GM12865 (cell line): ENCODE results near the gene DGCR6L.
"Not testable (repeated sequence)": the region's sequence is repeated elsewhere in the genome, so short reads cannot be mapped to it uniquely, and the experiment has no call there.

Experiments used
- DNase-seq: peaks from one replicate; pipeline ENCODE4 v3.0.0; 2010; ENCODE audit warnings: low read depth
- H3K4me3 ChIP-seq: 2 replicates; pipeline ENCODE4 v1.5.1; 2011; ENCODE audit warnings: mild to moderate bottlenecking, low read depth, low read length, control low read depth
- CTCF ChIP-seq: IDR thresholded peaks from 2 replicates; pipeline ENCODE4 v1.5.1; 2011; ENCODE audit warnings: low read length, control low read depth, low read depth, inconsistent platforms; ENCODE audit not compliant: insufficient read depth; ENCODE audit errors: missing control alignments

The DGCR6L gene

DNA sequence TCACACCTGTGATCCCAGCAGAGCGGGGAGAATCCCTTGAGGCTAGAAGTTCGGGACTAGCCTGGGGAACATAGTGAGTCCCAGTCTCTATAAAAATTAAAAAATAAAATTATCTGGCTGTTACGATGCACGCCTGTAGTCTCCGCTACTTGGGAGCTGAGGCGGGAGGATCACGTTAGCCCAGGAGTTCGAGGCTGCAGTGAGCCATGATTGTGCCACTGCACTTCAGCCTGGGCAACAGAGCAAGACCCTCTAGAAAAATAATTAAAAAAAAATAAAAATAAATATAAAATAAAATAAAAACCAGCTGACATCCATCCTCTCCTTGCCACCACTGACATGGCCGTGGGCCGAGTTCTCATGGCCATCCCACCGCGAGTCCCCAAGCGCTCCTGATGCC, 44.0 kb downstream of the DGCR6L start:
- TF ChIP-seq CTCF = no peak
- H3K4me3 ChIP-seq = no peak overlapping the region
- no peak for DNase-seq

DNA sequence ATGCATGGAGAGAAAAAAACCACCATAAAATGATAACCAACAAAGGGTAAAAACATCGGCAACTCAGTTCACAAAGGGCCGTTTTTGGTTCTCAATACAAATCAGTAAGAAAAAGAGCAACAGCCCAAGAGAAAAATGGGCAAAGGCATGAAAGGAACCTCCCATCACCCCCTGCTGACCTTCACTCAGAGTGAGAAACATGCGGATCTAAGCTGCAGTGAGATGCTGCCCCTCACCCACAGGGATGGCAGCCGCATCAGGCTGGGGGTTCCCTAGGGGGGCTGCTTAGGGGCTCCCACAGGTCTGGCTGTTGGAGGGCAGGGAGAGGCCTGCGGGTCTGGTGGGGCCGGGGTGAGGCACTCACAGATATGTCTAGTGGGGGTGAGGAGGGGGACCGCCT, 44.5 kb downstream of the DGCR6L start:
- H3K4me3 ChIP-seq, DNase-seq: not testable (repeated sequence)

GRCh38 chr22:20274374-20274773, 45.5 kb downstream of the DGCR6L start:
- DNase-seq, H3K4me3 ChIP-seq: not testable (repeated sequence)

GRCh38 chr22:20273758-20274181, 46.1 kb downstream of the DGCR6L start:
- no peak overlapping the region for H3K4me3 ChIP-seq
- TF ChIP-seq CTCF = no peak
- no peak for DNase-seq

DNA sequence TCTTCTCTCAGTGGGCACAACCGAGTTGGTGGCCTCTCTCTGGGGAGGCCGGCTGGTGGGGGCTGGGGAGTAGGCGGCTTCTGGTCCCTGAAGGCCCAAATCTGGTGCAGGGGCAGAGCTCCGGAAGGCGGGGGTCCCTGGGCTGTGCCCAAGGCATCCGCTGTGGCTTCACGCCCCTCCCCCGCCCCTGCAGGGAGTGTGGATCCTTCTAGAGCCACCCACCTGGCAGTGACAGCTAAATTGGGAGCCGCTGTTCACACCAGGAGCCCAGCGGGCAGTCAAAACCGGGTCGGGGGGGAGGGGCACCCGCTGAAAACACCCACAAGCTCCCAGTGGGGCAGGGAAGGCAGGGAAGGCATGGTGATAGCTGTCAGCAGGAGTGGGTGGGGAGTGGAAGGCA, 47.2 kb downstream of the DGCR6L start:
- no peak for DNase-seq
- H3K4me3 ChIP-seq = no peak overlapping the region
- TF ChIP-seq CTCF = no peak

DNA sequence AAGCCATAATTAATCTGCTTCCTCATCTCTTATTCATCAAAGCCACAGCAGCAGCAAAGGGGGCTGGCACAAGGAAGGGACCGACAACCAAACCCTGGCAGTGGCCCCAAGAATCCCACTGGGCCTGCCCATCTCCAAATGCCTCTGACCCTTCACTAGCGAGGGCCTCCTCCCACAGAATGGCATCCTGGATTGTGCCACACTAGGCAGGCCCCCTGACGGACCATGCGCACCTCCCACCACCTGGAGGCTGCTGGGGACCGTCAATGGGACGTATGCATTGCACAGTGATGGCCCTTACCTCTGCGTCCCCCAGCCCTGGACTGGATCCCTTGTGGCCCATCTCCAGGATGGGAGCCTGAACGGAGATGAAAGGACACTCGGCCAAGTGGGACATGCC, 47.7 kb downstream of the DGCR6L start:
- no peak overlapping the region for H3K4me3 ChIP-seq
- no peak for DNase-seq
- no peak for TF ChIP-seq CTCF

DNA sequence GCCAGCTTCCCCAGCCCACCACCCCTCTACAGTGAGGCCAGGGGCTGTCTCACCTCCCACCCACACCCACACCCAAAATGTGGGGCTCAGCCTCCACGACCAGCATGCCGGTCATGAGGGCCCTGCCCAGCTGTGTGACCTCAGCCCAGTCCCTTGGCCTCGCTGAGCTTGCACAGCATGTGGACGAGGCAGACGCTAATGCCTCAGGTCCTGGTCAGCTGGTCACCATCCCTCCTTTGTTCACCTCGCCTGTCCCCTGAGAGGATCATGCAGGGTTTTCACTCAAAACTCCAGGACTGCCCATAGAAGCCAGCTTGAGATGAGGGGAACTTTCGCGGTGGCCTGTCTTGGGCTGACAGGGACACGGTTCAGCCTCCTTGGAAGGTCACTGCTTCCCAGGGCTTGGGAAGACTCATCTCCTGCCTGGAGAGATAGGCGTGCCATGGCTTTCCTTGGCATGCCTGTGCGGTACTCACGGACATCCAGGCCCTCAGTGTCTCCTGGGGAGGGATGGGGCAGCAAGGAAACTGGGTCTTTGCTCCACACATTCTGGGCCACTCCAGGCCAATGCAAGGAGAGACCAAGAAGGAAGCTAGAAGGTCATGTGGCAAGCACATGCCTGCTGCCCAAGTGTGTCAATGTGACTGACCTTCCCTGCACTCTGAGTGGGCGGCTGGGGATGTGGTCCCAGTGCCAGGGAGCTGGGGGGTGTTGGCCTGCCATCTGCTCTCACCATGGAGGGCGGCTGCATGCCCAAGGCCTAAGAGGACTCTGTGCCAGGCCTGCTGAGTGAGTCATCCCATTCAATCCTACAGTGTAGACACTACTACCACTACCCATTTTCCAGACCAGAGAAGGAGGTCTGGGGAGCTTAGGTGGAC, 48.5 kb downstream of the DGCR6L start:
- no peak overlapping the region for H3K4me3 ChIP-seq
- TF ChIP-seq CTCF = no peak
- no peak for DNase-seq

- H3K4me3 ChIP-seq, DNase-seq: not testable (repeated sequence)
Observed at GRCh38 chr22:20270190-20271113, 49.4 kb downstream of the DGCR6L start.

GRCh38 chr22:20269673-20270072, 50.2 kb downstream of the DGCR6L start:
- DNase-seq = not testable (repeated sequence)

DNA sequence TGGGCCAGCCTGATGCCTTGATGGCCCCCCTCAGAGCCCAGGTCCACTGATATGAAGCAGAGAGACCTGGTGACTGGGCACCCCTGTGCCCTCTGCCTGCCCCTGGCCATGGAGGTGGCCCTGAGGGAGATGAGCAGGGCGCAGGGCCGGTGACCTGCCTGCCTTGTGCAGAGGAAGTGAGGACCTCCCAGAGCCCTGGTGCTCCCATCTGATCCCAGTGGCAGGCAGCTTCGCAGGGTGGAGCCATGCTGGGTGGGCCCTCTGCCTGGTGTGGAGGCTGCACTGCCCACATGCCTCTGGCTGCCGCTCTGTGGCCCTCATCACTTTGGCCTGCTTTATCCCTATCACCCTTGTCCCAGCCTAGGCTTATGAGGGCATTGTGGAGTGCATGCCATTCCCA, 50.7 kb downstream of the DGCR6L start:
- DNase-seq, H3K4me3 ChIP-seq: not testable (repeated sequence)

More at GRCh38 chr22:20269673-20270072, 50.2 kb downstream of the DGCR6L start:
- H3K4me3 ChIP-seq = not testable (repeated sequence)
